GM13977 (cell line): ENCODE results near the gene PITX1.

ENCODE experiments used
- DNase-seq: peaks from one replicate; pipeline ENCODE4 v3.0.0; 2012; ENCODE audit warnings: low spot score
- in situ Hi-C: fragments of 300-500 bp; cut with MboI; formaldehyde crosslinking; loops from one replicate; pipeline ENCODE4 v1.12.0; 2022; ENCODE audit warnings: low sequenced_read_pairs, low pct_unique_long_range_greater_than_20kb, mixed read lengths, inconsistent platforms; ENCODE audit not compliant: unreplicated experiment
- TF ChIP-seq, protein P1 (sequence below): IDR thresholded peaks from 2 replicates; pipeline ENCODE4 v1.5.1; 2012; ENCODE audit warnings: mild to moderate bottlenecking, control low read depth; ENCODE audit not compliant: insufficient read depth; ENCODE audit errors: extremely low read depth, missing control alignments

PITX1 gene

DNA sequence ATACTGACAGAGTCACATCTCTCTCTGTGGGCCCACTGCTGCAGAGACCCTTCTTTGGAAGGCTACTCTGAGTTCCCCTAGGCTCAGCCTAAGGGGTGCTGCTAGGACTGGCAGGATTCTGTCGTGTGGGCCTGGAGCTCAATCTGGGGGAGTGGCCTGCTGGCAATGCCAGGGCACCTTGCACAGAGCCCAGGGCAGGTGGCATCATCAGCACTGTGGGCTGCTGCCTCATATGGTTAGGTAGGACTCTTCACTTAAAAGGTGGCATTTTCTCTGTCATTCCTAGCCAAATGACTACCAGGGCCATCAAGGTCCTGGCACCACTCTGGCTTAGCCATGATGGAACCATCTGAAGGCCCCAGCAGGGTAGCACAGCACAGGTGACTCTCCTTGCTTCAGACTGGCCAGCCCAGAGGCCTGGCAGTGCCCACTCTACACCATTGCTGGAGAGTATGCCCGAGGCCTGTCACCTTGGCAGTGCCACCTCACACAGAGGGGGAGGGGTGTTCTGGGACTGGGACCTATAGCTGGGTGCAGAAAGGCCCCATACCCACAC is 21.9 kb downstream of the PITX1 start:
- DNase-seq: no peak
- TF ChIP-seq, protein P1, sequence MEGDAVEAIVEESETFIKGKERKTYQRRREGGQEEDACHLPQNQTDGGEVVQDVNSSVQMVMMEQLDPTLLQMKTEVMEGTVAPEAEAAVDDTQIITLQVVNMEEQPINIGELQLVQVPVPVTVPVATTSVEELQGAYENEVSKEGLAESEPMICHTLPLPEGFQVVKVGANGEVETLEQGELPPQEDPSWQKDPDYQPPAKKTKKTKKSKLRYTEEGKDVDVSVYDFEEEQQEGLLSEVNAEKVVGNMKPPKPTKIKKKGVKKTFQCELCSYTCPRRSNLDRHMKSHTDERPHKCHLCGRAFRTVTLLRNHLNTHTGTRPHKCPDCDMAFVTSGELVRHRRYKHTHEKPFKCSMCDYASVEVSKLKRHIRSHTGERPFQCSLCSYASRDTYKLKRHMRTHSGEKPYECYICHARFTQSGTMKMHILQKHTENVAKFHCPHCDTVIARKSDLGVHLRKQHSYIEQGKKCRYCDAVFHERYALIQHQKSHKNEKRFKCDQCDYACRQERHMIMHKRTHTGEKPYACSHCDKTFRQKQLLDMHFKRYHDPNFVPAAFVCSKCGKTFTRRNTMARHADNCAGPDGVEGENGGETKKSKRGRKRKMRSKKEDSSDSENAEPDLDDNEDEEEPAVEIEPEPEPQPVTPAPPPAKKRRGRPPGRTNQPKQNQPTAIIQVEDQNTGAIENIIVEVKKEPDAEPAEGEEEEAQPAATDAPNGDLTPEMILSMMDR: no peak
- in situ Hi-C loops: no loop called here

DNA sequence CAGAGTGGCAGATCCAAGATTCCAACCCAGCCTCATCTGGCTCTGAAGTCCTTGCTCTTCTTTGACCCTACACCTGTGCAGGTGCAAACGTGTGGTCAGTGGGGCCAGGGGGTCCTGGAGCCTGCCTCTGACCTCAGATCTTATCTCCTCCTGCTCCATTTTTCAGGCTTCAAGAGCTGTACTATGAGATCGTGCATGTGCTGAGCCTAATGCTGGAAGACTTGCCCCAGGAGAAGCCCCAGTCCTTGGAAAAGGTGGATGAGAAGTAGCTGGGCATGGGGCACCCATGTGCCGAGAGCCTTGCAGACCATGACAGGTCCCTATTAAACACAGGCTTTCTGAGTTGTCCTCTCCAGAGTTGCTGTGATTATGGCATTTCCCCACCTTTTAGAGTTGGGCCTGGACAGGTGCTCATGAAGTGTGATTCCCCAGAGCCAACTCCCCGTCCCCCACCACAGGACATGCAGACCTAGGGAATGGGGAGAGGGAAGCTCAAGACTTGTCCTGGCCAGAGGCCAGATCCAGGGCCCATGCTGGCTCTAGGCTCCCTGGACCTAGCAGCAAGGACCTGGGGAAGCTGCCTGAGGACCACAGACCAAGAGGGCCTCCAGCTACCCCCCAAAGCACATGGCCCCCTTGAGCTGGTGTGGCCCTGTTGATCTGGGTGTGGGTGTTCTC is 22.5 kb downstream of the PITX1 start:
- DNase-seq: no peak
- TF ChIP-seq, protein P1: no peak
- in situ Hi-C loops: no loop called here

DNA sequence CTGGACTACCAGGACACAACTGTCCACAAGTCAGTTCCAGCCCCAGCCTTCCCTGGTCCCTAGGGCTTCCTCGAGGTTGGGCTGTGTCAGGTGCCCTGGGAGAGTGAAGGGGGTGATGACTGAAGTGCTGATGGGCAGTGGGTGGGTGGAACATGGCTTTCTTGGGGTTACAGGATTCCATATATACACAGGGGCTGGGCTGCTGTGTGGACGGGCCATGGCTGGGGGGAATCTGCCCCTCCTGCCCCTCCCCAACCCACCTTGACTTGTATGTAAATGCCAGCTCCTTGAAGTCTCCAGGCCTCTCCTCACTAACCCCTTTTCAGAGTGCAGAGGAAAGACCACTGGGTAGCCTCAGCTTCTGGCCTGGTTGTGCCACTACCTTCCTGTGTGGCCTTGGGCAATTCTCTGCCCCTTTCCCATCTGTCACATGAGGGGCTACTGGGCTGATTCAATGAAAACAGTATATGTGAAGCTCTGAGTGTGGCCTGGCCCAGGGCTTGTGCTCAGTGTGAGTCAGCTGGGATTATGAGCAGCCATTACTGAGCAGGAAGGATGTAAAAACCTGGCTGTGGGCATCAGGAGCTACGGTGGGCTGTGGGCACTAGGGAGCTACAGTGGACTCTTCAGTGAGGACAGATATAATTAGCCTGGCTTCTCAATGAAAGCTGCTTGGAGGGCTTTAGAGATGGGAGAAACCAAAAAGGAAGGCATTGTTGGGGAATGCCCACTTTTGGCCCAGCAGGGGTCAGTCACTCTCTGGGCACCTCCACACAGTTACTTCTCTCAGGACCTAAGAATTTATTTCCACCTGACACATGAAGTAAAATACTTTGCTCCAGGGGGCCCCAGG is 23.3 kb downstream of the PITX1 start:
- in situ Hi-C loops: no loop called here
- TF ChIP-seq, protein P1: no peak
- DNase-seq: no peak

DNA sequence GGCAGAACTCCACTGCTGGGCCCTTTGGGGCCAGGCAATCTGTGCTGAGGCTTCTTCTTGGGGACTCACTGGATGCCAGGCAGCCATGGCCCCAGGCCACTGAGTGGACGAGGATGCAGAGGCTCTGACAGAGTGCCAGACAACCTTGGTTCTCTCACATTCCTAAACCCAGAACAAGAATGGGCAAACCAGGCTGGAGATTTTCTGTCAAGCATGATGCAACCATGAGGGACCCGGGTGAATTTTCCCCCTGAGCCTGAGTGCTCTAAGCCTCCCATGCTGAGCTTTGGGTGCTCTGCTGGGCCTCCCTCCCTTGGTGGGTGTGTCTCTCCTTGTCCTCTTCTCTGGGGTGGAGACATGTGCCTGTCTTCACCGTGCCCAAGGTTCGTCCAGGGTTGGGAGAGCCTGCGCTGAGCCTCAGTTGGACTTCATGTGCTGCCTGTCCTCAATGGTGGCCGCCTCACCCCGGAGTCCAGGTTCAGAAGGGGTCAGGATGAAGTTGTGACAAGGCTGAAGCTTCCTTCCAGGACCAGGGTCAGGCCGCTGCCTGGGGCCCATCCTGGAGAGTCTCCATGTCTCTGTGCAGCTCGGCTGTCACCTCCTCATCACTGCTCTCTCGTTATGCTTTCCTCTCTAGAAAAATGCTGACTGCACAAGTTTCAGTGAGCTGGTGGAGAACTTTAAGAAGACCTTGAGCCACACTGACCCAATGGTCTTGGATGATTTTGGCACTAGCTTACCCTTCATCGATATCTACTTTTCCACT is 24.1 kb downstream of the PITX1 start:
- in situ Hi-C loops: no loop called here
- DNase-seq: no peak
- TF ChIP-seq, protein P1: no peak

DNA sequence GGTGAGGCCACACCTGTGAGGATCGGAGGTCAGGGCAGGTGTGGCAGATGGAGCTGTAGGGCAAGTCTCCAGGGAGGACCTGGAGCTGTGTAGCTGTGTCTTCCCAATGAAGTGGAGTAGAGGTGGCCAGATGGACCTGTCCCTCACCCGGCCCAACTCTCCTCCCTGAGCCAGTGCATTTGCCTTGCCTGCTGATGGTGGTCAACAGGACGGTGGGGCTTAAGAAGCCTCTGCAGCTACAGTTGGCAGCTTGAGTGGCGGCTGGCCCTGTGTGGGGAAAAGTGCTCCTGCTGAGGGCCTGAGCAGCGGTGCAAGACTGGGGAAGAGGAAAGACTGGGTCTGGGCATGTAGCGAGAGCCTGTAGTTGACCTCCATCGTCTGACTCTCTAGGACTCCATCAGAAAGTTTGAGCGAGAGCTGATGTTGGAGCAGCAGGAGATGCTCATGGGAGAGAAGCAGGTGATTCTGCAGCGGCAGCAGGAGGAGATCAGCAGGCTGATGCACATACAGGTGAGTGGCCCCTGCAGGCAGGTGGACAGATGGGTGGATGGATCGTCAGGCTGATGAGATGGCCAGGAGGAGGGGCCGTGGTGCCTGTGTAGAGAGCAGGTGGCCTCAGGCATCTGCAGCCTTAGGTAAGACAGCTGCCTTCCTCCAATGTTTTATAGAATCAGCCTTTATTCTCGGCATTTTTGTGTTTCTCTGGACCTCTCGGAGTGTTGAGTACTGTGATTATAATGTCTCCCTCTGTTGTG is 24.9 kb downstream of the PITX1 start:
- TF ChIP-seq, protein P1: no peak
- DNase-seq: no peak
- in situ Hi-C loops: no loop called here
